ENCODE measurements around the gene TMEM41B.

GRCh38 chr11:9254416-9254815 is 60.0 kb downstream of the TMEM41B start:
- TF ChIP-seq CTCF (IDR thresholded peaks at IDR 0.05) (no peak), POLR2A (IDR thresholded peaks at IDR 0.05) (no peak)

All from heart left ventricle (tissue), 13 donors.